Keratinocyte (primary cell): ENCODE results near the gene SLC34A3.

ENCODE experiments used
- EZH2 ChIP-seq: IDR thresholded peaks from one replicate; pipeline ENCODE4 v1.6.1; 2012; ENCODE audit warnings: inconsistent platforms, mild to moderate bottlenecking, low read length, moderate library complexity
- TF ChIP-seq, protein P1 (sequence below), 3 experiments: IDR thresholded peaks in 1 of 3; conservative IDR thresholded peaks in 1 of 3; optimal IDR thresholded peaks in 1 of 3; 2 replicates in 2 of 3; 3 replicates in 1 of 3; pipeline versions ENCODE3 to v1.5.1; 2011; ENCODE audit warnings: low read length in 3 of 3, mild to moderate bottlenecking in 3 of 3, moderate library complexity in 2 of 3, control low read depth in 1 of 3, inconsistent platforms in 1 of 3; ENCODE audit not compliant: insufficient read depth in 2 of 3; ENCODE audit errors: extremely low read depth in 1 of 3

GRCh38 chr9:137201205-137201868 lies 29.4 kb upstream of the SLC34A3 start:
- TF ChIP-seq, protein P1, sequence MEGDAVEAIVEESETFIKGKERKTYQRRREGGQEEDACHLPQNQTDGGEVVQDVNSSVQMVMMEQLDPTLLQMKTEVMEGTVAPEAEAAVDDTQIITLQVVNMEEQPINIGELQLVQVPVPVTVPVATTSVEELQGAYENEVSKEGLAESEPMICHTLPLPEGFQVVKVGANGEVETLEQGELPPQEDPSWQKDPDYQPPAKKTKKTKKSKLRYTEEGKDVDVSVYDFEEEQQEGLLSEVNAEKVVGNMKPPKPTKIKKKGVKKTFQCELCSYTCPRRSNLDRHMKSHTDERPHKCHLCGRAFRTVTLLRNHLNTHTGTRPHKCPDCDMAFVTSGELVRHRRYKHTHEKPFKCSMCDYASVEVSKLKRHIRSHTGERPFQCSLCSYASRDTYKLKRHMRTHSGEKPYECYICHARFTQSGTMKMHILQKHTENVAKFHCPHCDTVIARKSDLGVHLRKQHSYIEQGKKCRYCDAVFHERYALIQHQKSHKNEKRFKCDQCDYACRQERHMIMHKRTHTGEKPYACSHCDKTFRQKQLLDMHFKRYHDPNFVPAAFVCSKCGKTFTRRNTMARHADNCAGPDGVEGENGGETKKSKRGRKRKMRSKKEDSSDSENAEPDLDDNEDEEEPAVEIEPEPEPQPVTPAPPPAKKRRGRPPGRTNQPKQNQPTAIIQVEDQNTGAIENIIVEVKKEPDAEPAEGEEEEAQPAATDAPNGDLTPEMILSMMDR (optimal IDR thresholded peaks at IDR 0.05 in 1 of 3, IDR thresholded peaks at IDR 0.05 in 1 of 3, conservative IDR thresholded peaks at IDR 0.05 in 1 of 3; ENCODE audit: extremely low read depth in 1 of 3, insufficient read depth in 2 of 3, low read length in 3 of 3): no peak
- TF ChIP-seq EZH2: no peak
